GM19372 (cell line): ENCODE data around the gene PDGFA.

ENCODE experiments used
- ATAC-seq: cut with Tn5 transposase; IDR thresholded peaks from one replicate; pipeline ENCODE4 v1.9.1; 2021; ENCODE audit warnings: mild to moderate bottlenecking, low read depth, moderate library complexity; ENCODE audit not compliant: unreplicated experiment

Gene PDGFA

DNA sequence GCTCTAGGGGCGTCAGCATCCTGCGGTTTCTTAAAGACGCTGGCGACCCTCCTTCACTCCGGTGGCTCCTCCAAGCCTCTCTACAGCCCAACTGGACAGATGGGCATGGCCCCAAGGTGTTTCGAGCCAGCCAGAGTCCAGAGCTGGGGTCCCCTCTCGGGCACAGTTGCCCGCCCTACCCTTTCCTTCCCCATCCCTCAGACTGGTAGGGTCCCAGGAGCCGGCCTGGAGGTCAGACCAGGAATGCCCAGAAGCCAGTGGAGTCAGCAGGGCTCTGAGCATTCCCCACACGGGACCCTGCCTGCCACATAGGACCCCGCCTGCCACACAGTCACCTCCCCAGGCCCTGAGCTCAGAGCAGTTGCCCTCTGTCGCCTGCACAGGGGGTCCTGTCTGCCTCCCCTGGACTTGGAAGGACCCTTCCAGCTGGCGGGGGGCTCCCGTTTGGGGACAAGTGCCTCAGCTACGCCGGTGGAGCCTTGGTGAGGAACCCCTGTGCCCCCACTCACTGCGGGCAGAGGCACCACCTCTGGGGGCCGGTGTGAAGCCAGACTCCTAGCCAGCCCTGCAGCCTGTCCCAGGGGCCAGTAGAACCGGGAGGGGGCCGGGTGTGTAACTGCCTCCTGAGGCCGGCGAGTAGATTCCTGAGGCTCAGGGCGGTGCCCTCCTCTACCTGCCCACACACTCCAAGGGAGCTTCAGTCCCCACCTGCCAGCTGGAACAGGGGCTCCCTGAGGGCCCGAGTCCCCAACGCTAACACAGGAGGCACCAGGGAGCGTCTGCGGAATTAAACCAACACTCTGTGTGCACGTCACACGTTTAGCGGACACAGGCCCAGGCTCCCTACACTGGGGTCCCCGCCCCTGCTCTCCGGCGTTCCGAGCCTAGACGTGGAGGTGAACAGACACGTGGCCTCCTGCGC, 19.4 kb upstream of the PDGFA start:
- no peak for ATAC-seq

DNA sequence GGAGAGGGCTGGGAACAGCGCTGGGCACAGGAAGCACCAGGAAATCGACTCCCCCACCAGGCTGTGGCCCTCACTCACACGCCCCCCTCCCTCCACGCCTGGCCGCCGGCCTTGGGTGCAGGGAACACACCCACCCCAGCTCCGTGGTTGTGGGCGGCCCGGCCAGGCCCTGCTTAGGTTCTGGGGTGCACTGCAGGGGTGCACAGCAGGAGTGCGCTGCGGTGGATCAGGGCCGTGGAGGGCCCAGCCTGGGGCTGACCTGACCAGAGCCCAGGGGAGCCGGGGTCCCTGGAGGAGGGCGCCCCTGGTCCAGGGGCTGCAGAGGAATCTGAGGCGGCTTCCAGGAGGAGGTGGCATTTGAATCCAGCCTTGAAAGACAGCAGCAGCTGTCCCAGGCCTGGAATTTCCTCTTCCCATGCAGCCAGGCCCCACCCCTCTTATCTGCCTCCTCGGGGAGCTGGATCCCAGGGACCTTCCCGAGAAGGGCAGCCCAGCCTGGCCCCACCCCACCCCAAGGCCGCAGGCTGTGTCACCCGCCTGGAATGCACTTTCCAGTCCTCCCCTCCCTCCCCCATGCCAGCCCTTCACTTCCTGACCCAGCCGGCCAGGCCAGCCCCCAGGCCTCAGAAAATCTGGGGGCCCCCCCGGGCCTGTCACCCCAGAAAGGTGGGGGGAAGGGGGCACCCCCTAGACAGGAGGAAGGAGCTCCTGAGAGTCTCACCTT, 18.4 kb upstream of the PDGFA start:
- ATAC-seq: no peak

DNA sequence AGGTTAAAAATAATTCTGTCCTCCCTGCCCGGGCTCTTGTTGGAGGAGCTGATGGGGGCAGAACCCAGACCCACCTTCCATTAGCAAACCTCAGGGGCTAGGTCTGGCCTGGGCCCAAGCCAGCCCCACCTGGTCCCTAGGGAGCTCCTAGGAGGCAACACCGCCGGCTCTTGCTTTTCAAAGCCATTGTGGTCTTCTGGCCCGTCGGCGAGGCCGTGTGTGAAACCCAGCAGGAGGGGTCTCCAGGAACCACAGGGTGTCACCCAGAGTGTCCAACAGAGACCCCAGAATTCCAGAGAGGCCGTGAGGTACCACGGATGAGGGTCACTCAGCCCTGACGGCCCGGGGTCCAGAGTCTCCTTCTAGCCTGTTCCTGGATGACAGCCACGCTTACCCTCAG, 16.6 kb upstream of the PDGFA start:
- no peak for ATAC-seq

DNA sequence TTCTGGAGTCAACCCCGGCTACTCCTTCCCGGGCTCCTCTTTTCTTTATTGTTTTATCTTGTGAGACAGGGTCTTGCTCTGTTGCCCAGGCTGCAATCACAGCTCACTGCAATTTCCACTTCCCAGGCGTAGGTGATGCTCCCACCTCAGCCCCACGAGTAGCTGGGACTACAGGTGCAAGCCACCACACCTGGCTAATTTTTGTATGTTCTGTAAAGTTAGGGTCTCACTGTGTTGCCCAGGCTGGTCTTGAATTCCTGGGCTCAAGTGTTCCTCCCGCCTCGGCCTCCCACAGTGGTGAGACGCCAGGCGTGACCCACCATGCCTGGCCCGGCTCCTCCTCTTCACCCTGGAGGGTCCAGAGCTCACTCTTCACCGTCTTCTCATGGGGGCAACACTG, 15.3 kb upstream of the PDGFA start:
- no peak for ATAC-seq

DNA sequence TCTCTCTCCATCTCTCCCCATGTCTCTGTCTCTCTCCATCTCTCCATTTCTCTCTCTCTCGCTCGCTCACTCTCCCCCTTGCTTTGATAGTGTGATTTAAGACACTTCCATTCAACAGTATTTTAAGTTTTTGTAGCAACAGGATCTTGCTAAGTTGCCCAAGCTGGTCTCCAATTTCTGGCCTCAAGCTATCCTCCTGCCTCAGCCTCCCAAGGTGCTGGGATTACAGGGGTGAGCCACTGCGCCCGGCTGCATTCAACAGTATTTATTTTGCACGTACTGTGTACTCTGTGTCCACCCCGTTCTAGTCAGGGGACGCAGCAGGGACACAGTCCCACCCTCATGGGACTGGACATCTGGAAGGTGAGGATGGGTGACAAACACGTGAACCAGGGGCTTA, 14.4 kb upstream of the PDGFA start:
- ATAC-seq: no peak

DNA sequence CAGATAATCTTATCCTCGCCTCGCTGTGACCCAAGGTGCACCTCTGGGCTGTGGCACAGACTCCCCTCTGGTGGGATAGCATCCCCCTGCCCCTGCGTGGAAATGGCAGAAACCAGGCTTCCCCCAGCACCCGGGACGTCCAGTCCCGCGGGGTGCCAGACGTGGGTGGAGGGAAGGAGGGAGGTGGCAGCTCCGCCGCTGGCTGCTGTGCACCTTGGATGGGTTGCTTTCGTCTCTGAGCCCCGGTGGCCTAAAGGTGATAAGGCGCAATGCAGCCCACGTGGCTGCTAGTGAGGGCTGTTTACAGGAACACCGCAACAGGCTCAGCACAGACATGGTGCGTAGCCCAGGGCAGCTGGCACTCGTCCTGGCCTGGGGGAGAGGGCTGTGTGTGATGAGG, 13.6 kb upstream of the PDGFA start:
- no peak for ATAC-seq

DNA sequence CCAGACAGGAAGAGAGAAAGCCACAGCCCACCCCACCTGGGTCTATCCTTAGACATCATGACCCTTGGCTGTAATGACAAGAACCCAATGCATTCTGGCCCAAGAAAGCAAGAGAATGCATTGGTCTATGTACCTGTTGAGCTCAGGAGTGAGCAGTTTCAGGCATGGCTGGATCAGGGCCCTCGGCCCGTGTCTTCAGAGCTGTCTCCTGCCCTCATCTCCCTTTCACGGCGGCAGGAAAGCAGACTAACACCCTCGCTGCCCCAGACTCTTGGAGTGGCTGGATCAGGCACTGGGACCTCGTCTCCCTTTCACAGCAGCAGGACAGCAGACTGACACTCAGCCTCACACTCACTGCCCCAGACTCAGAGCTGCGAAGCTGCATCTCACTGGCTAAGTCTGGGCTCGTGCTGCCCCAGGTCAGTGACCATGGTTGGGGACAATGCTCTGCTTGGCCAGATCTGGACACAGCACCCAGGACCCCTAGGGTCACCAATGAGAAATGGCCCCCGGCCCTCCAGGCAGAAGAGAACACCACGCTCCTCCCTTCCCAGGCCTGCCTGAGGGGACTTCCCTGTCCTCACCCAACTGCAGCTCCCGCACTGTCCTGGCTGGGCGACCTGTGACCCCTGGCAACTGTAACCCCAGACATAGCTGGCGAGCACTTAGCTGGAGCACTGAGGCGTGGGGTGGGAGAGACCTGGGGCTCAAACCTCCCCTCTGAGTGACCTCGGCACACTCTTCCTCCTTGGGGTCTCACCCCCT, 12.9 kb upstream of the PDGFA start:
- no peak for ATAC-seq

DNA sequence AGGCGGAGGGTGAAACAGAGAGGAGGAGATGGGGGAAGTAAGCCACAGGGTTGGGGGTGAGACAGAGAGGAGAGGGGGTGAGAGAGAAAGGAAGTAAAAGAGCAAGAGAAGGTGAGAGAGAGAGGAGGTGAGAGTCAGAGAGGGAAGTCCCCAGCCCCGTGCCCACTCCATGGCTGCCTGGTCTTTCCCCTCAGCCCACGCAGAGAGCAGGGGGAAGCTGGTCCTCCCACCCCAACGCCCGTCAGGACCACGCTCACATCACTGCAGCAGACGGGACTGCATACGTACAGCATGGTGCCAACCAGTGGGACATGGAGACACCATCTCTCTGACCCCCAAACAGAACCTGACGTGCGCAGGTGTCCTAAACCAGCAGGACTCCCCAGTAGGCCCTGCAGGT, 12.1 kb upstream of the PDGFA start:
- no peak for ATAC-seq

DNA sequence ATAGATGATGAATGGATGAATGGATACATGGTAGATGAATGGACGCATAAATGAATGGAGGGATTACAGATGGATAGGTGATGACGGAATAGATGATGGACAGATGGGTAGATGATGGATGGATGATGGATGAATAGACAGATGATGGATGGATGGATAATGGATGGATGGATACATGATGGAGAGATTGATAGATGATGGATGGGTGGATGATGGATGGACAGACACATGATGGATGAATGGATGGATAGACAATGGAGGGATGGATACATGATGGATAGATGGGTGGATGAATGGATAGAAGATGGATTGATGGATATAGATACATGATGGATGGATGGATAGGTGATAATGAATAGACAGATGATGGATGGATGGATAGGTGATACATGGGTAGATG, 8.8 kb upstream of the PDGFA start:
- no peak for ATAC-seq

DNA sequence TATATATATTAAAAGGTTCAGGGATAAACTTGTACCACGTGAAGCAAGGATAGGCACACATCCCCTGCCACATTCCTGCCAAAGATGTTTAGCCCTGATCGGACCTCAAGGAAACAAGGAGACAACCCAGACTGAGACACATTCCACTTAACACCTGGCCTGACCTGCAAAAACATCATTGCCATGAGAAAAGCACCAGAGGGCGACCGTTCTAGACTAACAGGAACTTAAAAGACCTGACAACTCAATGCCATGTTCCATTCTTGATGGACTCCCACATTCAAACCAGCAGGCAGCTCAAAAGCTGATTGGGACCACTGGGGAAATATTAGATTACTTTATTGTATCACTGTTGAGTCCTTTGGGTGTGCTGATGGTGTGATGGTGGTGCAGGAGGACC, 8.1 kb upstream of the PDGFA start:
- ATAC-seq: no peak

DNA sequence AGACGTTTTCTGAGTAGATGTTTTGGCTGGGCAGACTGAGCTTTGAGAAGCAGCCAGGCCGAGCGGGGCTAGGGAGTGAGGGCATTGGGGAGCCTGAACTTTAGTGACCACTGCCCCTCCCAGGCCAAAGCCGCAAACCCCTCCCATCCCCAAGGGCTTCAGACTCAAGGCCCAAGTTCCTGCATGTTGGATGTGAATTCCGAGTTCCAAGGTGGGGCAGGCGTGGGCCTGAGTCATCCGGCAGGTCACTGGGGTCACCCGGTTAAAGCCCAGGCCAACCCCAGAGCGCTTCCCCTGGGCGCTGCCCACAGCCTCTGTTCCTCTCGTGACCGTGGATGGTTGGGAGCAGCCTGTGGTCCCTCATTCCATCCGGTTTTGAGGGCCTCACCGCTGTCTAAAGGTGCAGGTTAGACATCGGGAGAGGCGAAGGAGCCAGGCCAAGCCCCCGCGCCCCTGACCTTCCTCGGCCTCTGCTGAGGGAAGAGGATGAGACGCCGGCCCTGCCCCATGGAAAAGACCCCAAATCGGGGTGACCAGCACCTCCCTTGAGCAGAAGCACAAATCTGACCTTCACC, 6.9 kb upstream of the PDGFA start:
- no peak for ATAC-seq

DNA sequence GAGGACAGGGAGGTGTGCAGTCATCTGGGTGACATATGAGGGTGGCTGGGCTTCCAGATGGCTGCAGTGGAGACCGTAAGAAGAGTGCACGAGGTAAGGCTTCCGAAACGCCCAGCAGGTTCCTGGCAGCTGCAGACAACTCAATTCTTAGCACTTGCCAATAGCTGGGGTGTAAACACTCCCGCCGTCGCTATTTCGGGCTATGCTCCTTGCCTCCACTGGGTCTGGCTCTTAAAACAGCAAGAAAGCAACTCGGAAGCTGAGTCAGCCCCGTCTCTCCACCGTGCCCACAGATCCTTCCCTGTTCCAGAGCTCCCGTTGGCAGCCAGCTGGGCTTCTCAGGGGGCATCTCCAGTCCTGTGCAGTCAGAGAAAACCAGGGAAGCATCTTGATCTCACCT, 6.1 kb upstream of the PDGFA start:
- ATAC-seq: no peak

DNA sequence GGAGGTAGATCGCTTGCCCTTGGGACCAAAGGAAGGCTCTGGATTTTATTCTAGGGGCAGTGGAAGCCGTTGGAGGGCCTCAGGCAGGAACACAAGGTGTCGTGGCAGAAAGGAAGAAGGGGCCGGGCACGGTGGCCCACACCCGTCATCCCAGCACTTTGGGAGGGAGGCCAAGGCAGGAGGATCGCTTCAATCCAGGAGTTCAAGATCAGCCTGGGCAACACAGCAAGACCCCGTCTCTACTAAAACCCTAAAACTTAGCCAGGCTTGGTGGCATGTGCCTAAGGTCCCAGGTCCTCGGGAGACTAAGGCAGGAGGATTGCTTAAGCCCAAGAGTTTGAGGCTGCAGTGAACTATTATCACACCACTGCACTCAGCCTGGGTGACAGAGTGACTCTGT, 5.2 kb upstream of the PDGFA start:
- ATAC-seq: no peak

DNA sequence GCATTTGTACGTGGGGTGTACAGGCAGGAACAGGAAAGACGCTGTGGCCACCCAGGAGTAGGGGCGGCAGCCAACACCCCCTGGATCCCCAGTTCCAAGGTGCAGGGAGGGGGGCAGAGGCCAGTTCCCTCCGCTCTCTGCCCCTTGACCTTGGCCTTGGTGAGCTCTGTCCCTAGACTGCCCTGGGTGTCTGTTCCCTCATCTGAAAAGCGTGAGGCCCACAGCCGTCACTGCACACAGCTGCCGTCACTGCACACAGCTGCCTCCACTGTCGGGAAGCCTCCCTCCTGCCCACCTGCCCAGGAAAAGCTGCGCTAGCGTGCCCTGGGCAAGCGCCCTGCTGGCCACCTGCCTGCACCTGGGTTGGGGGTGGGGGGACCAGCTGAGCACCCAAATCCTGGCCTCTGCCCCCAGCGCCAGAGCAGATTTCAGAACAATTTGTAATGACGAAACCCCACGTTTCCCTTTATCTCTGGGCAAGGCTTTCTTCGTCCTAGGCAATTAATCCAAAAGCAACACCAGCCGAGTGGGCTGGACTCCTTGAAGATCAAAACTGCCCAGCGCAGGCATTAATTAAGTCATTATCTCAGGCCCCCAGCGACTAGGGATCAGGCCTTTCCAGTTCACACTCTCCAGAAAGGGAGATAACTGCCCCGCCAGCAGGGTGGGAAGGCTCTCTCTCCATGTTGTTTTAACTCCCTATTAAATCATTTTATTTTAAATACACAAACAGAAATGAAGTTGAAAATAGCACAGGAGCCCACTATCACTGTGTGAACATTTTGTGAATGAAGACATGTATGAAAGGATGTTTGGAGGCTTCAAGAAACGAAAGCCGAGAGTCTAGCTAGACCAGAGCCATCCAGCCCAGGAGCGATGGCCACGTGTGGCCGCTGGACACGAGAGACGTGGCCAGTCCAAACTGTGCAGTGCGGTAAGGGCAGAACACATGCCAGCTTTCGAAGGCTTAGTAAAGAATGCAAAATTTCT, 4.0 kb upstream of the PDGFA start:
- ATAC-seq: no peak

DNA sequence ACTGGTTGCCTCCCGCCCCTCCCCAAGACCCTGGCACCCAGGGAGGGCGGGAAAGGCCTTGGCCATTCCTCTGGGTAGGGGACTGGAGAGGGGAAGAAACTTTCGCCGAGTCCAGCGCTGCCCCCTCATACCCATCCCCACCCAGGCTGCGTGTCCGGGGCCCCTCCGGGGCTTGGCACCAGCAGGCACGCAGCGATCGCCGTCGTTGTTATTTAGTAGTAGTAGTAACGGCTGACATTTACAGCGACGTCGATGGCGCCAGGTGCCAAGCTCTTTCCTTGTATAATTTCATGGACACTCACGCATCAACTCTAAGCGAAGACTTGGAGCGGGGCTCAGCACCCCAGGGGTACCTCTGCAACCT, 3.3 kb upstream of the PDGFA start:
- ATAC-seq: no peak

DNA sequence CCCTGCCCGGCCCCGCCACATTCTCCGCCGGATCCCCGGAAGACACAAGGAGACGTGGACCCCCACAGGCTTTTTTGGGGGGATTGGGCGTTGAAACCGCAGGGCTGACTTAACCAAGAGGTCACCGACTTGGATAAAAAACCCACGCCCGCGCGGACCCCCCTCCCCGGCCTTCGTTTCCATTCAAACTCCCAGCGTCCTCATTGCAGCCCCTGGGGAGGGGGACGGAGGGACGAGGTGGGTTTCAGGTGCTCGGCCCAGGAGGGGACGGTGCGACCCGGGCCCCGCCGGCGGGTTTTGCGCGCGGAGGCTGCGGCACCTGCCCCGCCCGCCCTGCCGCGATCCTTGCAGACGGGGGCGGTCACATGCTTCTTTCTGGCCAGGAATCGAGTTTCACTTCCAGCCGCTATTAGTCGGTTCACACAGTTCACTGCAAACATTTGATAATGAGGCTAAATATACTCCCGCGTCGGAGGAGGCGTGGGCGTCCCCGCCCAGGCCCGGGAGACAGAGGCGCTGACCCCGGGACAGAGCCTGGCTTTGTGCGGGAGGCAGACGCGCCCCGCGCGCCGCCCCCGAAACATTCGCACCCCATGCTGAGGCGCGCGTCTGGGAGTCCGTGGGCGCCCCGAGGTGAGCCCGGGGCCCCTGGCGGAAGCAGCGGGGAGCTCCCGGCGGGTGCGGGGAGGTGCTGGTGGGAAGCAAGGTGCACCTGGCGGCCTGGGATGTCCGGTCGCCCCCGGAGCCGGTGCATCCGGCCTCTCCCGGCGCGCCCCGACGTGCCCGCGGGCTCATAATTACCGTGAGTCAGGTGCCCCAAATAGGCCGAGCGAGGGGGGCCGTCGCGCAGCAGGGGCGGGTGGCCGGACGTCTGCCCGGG, 2.7 kb upstream of the PDGFA start:
- ATAC-seq: no peak

DNA sequence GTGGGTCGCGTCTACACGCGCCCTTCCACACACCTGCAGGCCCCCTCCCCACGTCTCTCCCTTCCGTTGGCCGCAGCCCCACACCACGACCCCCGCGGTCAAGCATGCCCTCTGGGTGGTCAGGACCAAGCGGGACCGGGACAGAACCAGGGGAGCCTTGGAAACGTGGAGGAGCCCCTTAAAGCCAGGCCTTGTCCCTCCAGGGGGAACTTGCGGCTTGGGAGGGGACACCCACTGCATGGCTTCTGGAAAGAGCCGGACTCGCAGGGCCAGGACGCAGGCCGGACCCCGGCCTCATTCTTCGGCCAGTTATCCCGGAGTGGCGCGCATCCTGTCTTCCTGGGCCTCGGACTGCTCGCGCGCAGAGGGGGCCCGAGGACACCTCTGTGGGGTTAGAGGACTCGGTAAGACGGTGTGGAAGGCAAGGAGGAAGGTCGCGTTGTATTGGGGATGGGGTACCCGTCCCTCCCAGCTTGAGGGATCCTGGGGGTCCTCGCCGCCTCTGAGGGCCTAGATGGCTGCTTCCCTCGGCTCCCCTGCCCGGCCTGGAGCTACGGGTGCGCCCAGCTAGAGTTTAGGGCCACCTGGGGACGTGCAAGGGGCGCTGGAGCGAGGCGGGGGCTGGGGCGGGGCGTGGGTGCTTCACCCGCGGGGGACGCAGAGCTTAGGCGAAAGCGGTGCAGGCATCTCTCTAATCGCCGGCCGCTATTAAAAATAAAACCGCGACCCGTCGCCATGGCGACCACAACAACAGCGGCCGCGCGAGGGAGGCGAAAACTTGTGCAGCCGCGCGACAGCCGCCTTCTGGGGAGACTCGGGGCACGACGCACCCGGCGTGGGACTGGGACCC, 1.8 kb upstream of the PDGFA start:
- ATAC-seq: no peak
